IMR-90 (cell line): ENCODE data around the gene RET. TPM values are rescaled to one million over a fixed set of nuclear protein-coding genes. Genes with fewer than 3 reads are reported as not detected.
A peak's percentile ranks its signal among the peaks of the same experiment; 100 is the strongest.

Experiments used
- ATAC-seq: fragments of 200-7000 bp; cut with Tn5 transposase; 2 replicates; pipeline ENCODE4 v1.9.1; 2020; ENCODE audit warnings: low read depth, mild to moderate bottlenecking, moderate library complexity
- BruUV-seq: library from RNA; stranded (reverse); fragments of 400-500 nt; replicated peaks from 2 replicates; lab custom pipeline; 2021; lab: Mats Ljungman, UMichigan
- CTCF ChIA-PET: fragments of 300-600 bp; formaldehyde crosslinking; extraction: SDS; loops from one replicate; lab custom pipeline; 2021; ENCODE audit warnings: antibody characterized with exemption; lab: Yijun Ruan, JAX
- POLR2A ChIA-PET: fragments of 300-600 bp; sonication (Branson Sonifier 250); formaldehyde crosslinking; loops from one replicate; lab custom pipeline; 2022; ENCODE audit warnings: antibody characterized with exemption; ENCODE audit not compliant: unreplicated experiment; lab: Charles Lee
- DNase-seq: peaks from one replicate; pipeline ENCODE4 v3.0.0; 2013
- H2AFZ ChIP-seq: replicated peaks from 2 replicates; pipeline ENCODE3; 2013; ENCODE audit warnings: low read length, mild to moderate bottlenecking; ENCODE audit not compliant: poor library complexity
- H2AK5ac ChIP-seq: 2 replicates; pipeline ENCODE4 v1.6.1; 2013; ENCODE audit warnings: low read depth, low read length, inconsistent platforms
- H2AK9ac ChIP-seq: replicated peaks from 2 replicates; pipeline ENCODE3; 2013; ENCODE audit warnings: mild to moderate bottlenecking, low read depth, low read length, moderate library complexity; ENCODE audit not compliant: poor library complexity
- H2BK120ac ChIP-seq: 2 replicates; pipeline ENCODE4 v1.6.1; 2013; ENCODE audit warnings: low read depth, low read length, inconsistent platforms
- H2BK15ac ChIP-seq: 3 replicates; pipeline ENCODE4 v1.6.1; 2013; ENCODE audit warnings: low read depth, low read length, inconsistent platforms
- H2BK20ac ChIP-seq: 2 replicates; pipeline ENCODE4 v1.6.1; 2013; ENCODE audit warnings: low read depth, mild to moderate bottlenecking, inconsistent platforms, low read length, moderate library complexity
- H2BK5ac ChIP-seq: 2 replicates; pipeline ENCODE4 v1.6.1; 2013; ENCODE audit warnings: mild to moderate bottlenecking, low read depth, low read length, inconsistent platforms; ENCODE audit not compliant: poor library complexity, severe bottlenecking
- H3K14ac ChIP-seq: replicated peaks from 2 replicates; pipeline ENCODE4 v1.6.1; 2013; ENCODE audit warnings: low read depth, low read length, inconsistent platforms
- H3K18ac ChIP-seq: 2 replicates; pipeline ENCODE4 v1.6.1; 2013; ENCODE audit warnings: low read depth, low read length, control low read depth
- H3K23ac ChIP-seq: 2 replicates; pipeline ENCODE4 v1.6.1; 2013; ENCODE audit warnings: low read depth, low read length, inconsistent platforms
- H3K27ac ChIP-seq: 2 replicates; pipeline ENCODE4 v1.5.1; 2013; ENCODE audit warnings: mild to moderate bottlenecking, control low read depth, low read length; ENCODE audit not compliant: insufficient read depth
- H3K27me3 ChIP-seq: 2 replicates; pipeline ENCODE4 v1.6.1; 2013; ENCODE audit warnings: low read length; ENCODE audit not compliant: control insufficient read depth, insufficient read depth
- H3K36me3 ChIP-seq: 2 replicates; pipeline ENCODE4 v1.6.1; 2013; ENCODE audit warnings: low read length, mixed read lengths; ENCODE audit not compliant: control insufficient read depth, insufficient read depth
- H3K4ac ChIP-seq: 2 replicates; pipeline ENCODE4 v1.6.1; 2013; ENCODE audit warnings: low read depth, low read length, inconsistent platforms
- H3K4me1 ChIP-seq: 2 replicates; pipeline ENCODE4 v1.6.1; 2013; ENCODE audit warnings: low read length, mixed read lengths; ENCODE audit not compliant: control insufficient read depth, insufficient read depth
- H3K4me2 ChIP-seq: 2 replicates; pipeline ENCODE4 v1.6.1; 2013; ENCODE audit warnings: low read depth, mild to moderate bottlenecking, control low read depth, low read length, moderate library complexity
- H3K4me3 ChIP-seq: 2 replicates; pipeline ENCODE4 v1.5.1; 2013; ENCODE audit warnings: low read depth, mild to moderate bottlenecking, control low read depth, low read length, moderate library complexity; ENCODE audit not compliant: insufficient read depth
- H3K56ac ChIP-seq: 2 replicates; pipeline ENCODE4 v1.6.1; 2013; ENCODE audit warnings: low read length, inconsistent platforms; ENCODE audit not compliant: insufficient read depth; ENCODE audit errors: extremely low read depth
- H3K79me1 ChIP-seq, 2 experiments: 2 replicates each; pipeline ENCODE4 v1.6.1; 2013; ENCODE audit warnings: low read length in 2 of 2, inconsistent platforms in 1 of 2, low read depth in 1 of 2
- H3K9ac ChIP-seq: 2 replicates; pipeline ENCODE4 v1.6.1; 2013; ENCODE audit warnings: low read depth, low read length, control low read depth
- H3K9me1 ChIP-seq: 2 replicates; pipeline ENCODE4 v1.6.1; 2013; ENCODE audit warnings: low read length, inconsistent platforms; ENCODE audit not compliant: insufficient read depth
- H3K9me3 ChIP-seq: 2 replicates; pipeline ENCODE4 v1.6.1; 2013; ENCODE audit warnings: low read length; ENCODE audit not compliant: control insufficient read depth, insufficient read depth
- H4K20me1 ChIP-seq: 2 replicates; pipeline ENCODE4 v1.6.1; 2013; ENCODE audit warnings: low read length, inconsistent platforms; ENCODE audit not compliant: insufficient read depth
- H4K5ac ChIP-seq: 2 replicates; pipeline ENCODE4 v1.6.1; 2013; ENCODE audit warnings: mild to moderate bottlenecking, low read depth, low read length, control low read depth
- H4K8ac ChIP-seq, 2 experiments: 2 replicates each; pipeline ENCODE4 v1.6.1; 2013; ENCODE audit warnings: low read depth in 2 of 2, low read length in 2 of 2, control low read depth in 1 of 2, inconsistent platforms in 1 of 2
- H4K91ac ChIP-seq: 2 replicates; pipeline ENCODE4 v1.6.1; 2013; ENCODE audit warnings: low read depth, low read length, inconsistent platforms; ENCODE audit not compliant: insufficient read depth
- BHLHE40 ChIP-seq: fragments of 150-350 bp; IDR thresholded peaks from 2 replicates; pipeline ENCODE4 v1.6.1; 2016; ENCODE audit warnings: mild to moderate bottlenecking, low read depth, low read length
- CEBPB ChIP-seq: IDR thresholded peaks from 2 replicates; pipeline ENCODE4 v1.6.1; 2012; ENCODE audit warnings: low read depth, low read length, improper control_type of control experiment
- CHD1 ChIP-seq: IDR thresholded peaks from 2 replicates; pipeline ENCODE4 v1.6.1; 2012; ENCODE audit warnings: low read depth, low read length, improper control_type of control experiment
- FOS ChIP-seq: fragments of 150-350 bp; IDR thresholded peaks from 2 replicates; pipeline ENCODE4 v1.6.1; 2016; ENCODE audit warnings: low read depth, low read length
- MAFK ChIP-seq: IDR thresholded peaks from 2 replicates; pipeline ENCODE4 v1.6.1; 2012; ENCODE audit warnings: low read depth, low read length, improper control_type of control experiment
- MAZ ChIP-seq: IDR thresholded peaks from 2 replicates; pipeline ENCODE4 v1.6.1; 2012; ENCODE audit warnings: low read depth, mild to moderate bottlenecking, low read length, improper control_type of control experiment, moderate library complexity, borderline replicate concordance
- MXI1 ChIP-seq: IDR thresholded peaks from 2 replicates; pipeline ENCODE4 v1.6.1; 2012; ENCODE audit warnings: low read depth, mild to moderate bottlenecking, low read length, moderate library complexity, borderline replicate concordance
- NFE2L2 ChIP-seq: fragments of 150-350 bp; IDR thresholded peaks from 2 replicates; pipeline ENCODE4 v1.6.1; 2016; ENCODE audit warnings: low read depth, mild to moderate bottlenecking, low read length
- POLR2A ChIP-seq: IDR thresholded peaks from 2 replicates; pipeline ENCODE4 v1.6.1; 2012; ENCODE audit warnings: mild to moderate bottlenecking, low read depth, low read length
- RAD21 ChIP-seq: IDR thresholded peaks from 2 replicates; pipeline ENCODE4 v1.6.1; 2012; ENCODE audit warnings: low read length, improper control_type of control experiment
- RCOR1 ChIP-seq: IDR thresholded peaks from 2 replicates; pipeline ENCODE4 v1.6.1; 2012; ENCODE audit warnings: mild to moderate bottlenecking, low read length, improper control_type of control experiment; ENCODE audit not compliant: insufficient replicate concordance
- RFX5 ChIP-seq: IDR thresholded peaks from 2 replicates; pipeline ENCODE4 v1.8.0; 2012; ENCODE audit warnings: low read depth, mild to moderate bottlenecking, low read length, moderate library complexity
- SMC3 ChIP-seq: fragments of 150-350 bp; IDR thresholded peaks from 2 replicates; pipeline ENCODE4 v1.6.1; 2016; ENCODE audit warnings: low read depth, mild to moderate bottlenecking, antibody characterized with exemption, low read length, moderate library complexity
- USF2 ChIP-seq: fragments of 150-350 bp; IDR thresholded peaks from 2 replicates; pipeline ENCODE4 v1.6.1; 2017; ENCODE audit warnings: mild to moderate bottlenecking, antibody characterized with exemption, low read length, low read depth
- WGBS, 2 experiments: methylation state at CpG; one replicate each; pipeline versions ENCODE4 v1.1.5 to v1.1.7; 2013; ENCODE audit warnings: missing lambda C conversion rate in 2 of 2; ENCODE audit not compliant: insufficient read length in 1 of 2; ENCODE audit errors: extremely low coverage in 2 of 2; 5-methylcytosine and 5-hydroxymethylcytosine counted together
- dilution Hi-C: fragments of 300-500 bp; cut with HindIII; formaldehyde crosslinking; loops from one replicate; pipeline ENCODE4 v1.14.3; 2018; ENCODE audit warnings: low sequenced_read_pairs; ENCODE audit not compliant: unreplicated experiment
- in situ Hi-C: fragments of 300-500 bp; cut with MboI; formaldehyde crosslinking; loops from 3 replicates; pipeline ENCODE4 v1.14.3; 2019; ENCODE audit warnings: low sequenced_read_pairs, inconsistent platforms, mixed read lengths
- intact Hi-C: fragments of 100-400 bp; cut with micrococcal nuclease; formaldehyde crosslinking; loops from 2 replicates; pipeline ENCODE4 v1.10.0; 2022
- polyA plus RNA-seq, 3 experiments: library from polyadenylated mRNA; depleted of rRNA; stranded (reverse); fragments of >200 nt; gene quantifications; 2 replicates each; pipeline ENCODE4 v1.2.3, GENCODE V29; 2012; ENCODE audit warnings: low replicate concordance in 1 of 3
- total RNA-seq: library from RNA; depleted of rRNA; stranded (reverse); fragments of >200 nt; gene quantifications from 2 replicates; pipeline ENCODE4 v1.2.3, GENCODE V29; 2012
- TF ChIP-seq, protein P1 (sequence below): conservative IDR thresholded peaks from 2 replicates; pipeline ENCODE4 v1.5.1; 2012; ENCODE audit warnings: mild to moderate bottlenecking, low read depth, low read length, improper control_type of control experiment
- TF ChIP-seq, protein P2 (sequence below): fragments of 150-350 bp; IDR thresholded peaks from 2 replicates; pipeline ENCODE4 v1.6.1; 2016; ENCODE audit warnings: low read depth, mild to moderate bottlenecking, low read length, moderate library complexity, borderline replicate concordance

RET gene
- total and polyA plus RNA-seq, 2 of the 4 experiments (the other 2 are of a cell fraction) = 0.10 to 0.18 TPM

DNA sequence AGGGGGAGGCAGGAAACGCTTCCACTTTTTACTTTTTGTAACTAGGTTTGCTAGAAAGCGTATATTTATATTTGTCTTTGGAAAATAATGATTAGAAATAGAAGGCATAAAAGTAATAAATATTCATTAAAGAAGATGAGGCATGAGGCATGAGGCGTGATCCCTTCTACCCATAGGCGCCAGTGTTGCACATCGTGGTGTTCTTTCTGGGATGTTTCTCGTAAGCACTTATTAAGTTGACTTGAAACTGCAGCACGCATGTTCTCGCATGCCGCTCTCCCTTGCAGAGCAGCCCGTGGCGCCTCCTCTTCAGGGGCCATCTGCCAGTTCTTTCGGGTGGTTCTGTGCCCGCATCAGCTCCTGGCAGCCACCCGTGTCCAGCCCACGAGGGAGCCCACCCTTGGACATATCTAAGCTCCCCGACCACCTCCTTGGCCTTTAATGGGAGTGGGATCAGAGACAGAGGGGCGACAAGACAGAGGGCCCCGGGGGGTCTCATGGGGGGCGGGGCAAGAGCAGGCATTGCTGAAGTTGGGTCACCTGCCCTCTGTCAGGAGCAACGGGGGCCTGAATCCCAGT, 32.9 kb downstream of the RET start:
- H4K91ac ChIP-seq = no peak overlapping the region
- ATAC-seq (no peak), DNase-seq (no peak)
- H4K5ac ChIP-seq = no peak overlapping the region; the same call in 1 of the 2 replicates
- no peaks in the 10 kb centered on the region for H3K36me3 ChIP-seq
- no TSS peak for BruUV-seq
- POLR2A ChIA-PET = no interaction called here
- H2BK15ac ChIP-seq = no peak overlapping the region
- no peaks in the 10 kb centered on the region for H3K9me3 ChIP-seq
- H3K23ac ChIP-seq = no peak overlapping the region
- no peaks in the 10 kb centered on the region for H3K9me1 ChIP-seq
- no peak overlapping the region for H3K4me3 ChIP-seq
- H3K14ac ChIP-seq = no peak overlapping the region
- in situ Hi-C loops (loop anchor here (10.0 kb wide), 1 partner anchor 235 kb away; no protein-coding TSS in a partner anchor), dilution Hi-C loops (no loop called here), intact Hi-C loops (loop anchor here (2.0 kb wide), 1 partner anchor 353 kb away; no protein-coding TSS in a partner anchor)
- no peak overlapping the region for H3K27ac ChIP-seq
- no peak overlapping the region for H4K8ac ChIP-seq
- no peak overlapping the region for H2BK20ac ChIP-seq
- WGBS, 2 experiments = 76% methylated on average over 9 of the region's 20 CpGs; no CpG with 5 or more reads in 1 of the 2 experiments
- H4K20me1 ChIP-seq = no peaks in the 10 kb centered on the region
- no peak overlapping the region for H3K9ac ChIP-seq
- no peak overlapping the region for H3K4ac ChIP-seq
- no peak overlapping the region for H2BK120ac ChIP-seq
- no peaks in the 10 kb centered on the region for H3K79me1 ChIP-seq
- no peak for TF ChIP-seq CEBPB
- TF ChIP-seq FOS = no peak
- TF ChIP-seq, protein P1, sequence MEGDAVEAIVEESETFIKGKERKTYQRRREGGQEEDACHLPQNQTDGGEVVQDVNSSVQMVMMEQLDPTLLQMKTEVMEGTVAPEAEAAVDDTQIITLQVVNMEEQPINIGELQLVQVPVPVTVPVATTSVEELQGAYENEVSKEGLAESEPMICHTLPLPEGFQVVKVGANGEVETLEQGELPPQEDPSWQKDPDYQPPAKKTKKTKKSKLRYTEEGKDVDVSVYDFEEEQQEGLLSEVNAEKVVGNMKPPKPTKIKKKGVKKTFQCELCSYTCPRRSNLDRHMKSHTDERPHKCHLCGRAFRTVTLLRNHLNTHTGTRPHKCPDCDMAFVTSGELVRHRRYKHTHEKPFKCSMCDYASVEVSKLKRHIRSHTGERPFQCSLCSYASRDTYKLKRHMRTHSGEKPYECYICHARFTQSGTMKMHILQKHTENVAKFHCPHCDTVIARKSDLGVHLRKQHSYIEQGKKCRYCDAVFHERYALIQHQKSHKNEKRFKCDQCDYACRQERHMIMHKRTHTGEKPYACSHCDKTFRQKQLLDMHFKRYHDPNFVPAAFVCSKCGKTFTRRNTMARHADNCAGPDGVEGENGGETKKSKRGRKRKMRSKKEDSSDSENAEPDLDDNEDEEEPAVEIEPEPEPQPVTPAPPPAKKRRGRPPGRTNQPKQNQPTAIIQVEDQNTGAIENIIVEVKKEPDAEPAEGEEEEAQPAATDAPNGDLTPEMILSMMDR = no peak
- TF ChIP-seq RAD21 = no peak
- no peak for TF ChIP-seq RFX5
- no peak for TF ChIP-seq USF2
- no peak for TF ChIP-seq BHLHE40
- TF ChIP-seq MXI1 = no peak
- no peak for TF ChIP-seq POLR2A
- no peak for TF ChIP-seq SMC3
- no peak for TF ChIP-seq RCOR1
- TF ChIP-seq, protein P2, sequence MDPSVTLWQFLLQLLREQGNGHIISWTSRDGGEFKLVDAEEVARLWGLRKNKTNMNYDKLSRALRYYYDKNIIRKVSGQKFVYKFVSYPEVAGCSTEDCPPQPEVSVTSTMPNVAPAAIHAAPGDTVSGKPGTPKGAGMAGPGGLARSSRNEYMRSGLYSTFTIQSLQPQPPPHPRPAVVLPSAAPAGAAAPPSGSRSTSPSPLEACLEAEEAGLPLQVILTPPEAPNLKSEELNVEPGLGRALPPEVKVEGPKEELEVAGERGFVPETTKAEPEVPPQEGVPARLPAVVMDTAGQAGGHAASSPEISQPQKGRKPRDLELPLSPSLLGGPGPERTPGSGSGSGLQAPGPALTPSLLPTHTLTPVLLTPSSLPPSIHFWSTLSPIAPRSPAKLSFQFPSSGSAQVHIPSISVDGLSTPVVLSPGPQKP = no peak
- TF ChIP-seq MAZ = no peak
- TF ChIP-seq CHD1 = no peak
- TF ChIP-seq NFE2L2 = no peak
- TF ChIP-seq MAFK = no peak
- no peak overlapping the region for H3K56ac ChIP-seq
- H2AFZ ChIP-seq = no peak overlapping the region
- CTCF ChIA-PET = no interaction called here
- peak overlapping the region; percentile 15 for H2AK9ac ChIP-seq
- H2BK5ac ChIP-seq = no peak overlapping the region
- peaks cover 10% of the 10 kb centered on the region for H3K4me1 ChIP-seq
- H2AK5ac ChIP-seq = no peak overlapping the region
- H3K4me2 ChIP-seq = no peak overlapping the region
- no peak overlapping the region; the same call in 1 of the 2 replicates for H3K18ac ChIP-seq
- no peaks in the 10 kb centered on the region; the same call in 1 of the 2 replicates for H3K27me3 ChIP-seq
